H1 (cell line): ENCODE measurements around the gene PSMD13.

Source experiments
- JUND ChIP-seq: IDR thresholded peaks from 2 replicates; pipeline ENCODE4 v1.6.1; 2011; ENCODE audit warnings: mild to moderate bottlenecking, improper control_type of control experiment, low read length
- POLR2A ChIP-seq, 2 experiments: IDR thresholded peaks; 1 replicate in 1 of 2; 2 replicates in 1 of 2; pipeline ENCODE4 v1.6.1; 2011; ENCODE audit warnings: low read depth in 2 of 2, low read length in 2 of 2, mild to moderate bottlenecking in 2 of 2; ENCODE audit errors: control extremely low read depth in 1 of 2
- POLR2AphosphoS5 ChIP-seq: IDR thresholded peaks from 2 replicates; pipeline ENCODE4 v1.6.1; 2011; ENCODE audit warnings: low read depth, low read length
- TF ChIP-seq, protein P1 (sequence below): IDR thresholded peaks from 2 replicates; pipeline ENCODE4 v1.6.1; 2011; ENCODE audit warnings: low read length, improper control_type of control experiment
- TF ChIP-seq, protein P2 (sequence below): fragments of 300-600 bp; sonication (generic); IDR thresholded peaks from 2 replicates; pipeline ENCODE4 v1.7.1; 2012; ENCODE audit warnings: low read length, moderate library complexity, mild to moderate bottlenecking, inconsistent platforms; ENCODE audit not compliant: insufficient replicate concordance
- TF ChIP-seq, protein P3 (sequence below), 3 experiments: IDR thresholded peaks; 1 replicate in 2 of 3; 2 replicates in 1 of 3; pipeline versions ENCODE4 v1.5.1 to v1.6.1; 2011; ENCODE audit warnings: low read length in 3 of 3, mild to moderate bottlenecking in 3 of 3, inconsistent platforms in 2 of 3, low read depth in 1 of 3, moderate library complexity in 1 of 3; ENCODE audit not compliant: insufficient read depth in 1 of 3; ENCODE audit errors: control extremely low read depth in 1 of 3
- TF ChIP-seq, protein P4 (sequence below): IDR thresholded peaks from 2 replicates; pipeline ENCODE4 v1.6.1; 2012; ENCODE audit warnings: inconsistent platforms

DNA sequence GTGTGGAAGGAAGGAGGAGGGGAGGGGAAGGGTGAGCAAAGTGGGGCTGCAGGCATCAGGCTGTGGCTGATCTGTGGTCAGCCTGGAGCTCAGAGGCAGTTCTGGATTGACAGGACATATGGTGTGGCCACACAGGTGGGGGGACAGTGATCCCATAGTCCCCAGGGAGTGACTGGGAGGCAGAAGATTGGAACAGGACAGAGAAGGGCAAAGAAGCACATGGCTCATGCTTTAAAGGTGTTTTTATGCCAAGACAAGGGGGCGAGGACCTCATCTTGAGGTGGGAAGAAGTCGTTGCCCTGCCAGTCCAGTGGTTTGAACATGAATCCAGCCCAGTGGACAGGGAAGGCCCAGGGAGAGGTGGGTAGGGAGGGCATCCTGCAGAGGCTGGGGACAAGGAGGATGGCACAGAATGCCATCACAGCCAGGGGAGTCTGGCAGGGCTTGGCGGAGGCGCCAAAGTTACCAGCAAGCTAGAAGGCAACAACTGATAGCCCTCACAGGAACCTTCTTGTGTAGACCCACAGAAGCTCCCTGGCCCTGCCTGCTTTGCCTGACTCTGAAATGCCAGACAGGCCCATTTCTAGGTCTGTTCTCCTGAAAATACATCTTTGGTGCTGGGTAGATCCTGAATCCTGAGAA is 32.7 kb upstream of the PSMD13 start:
- TF ChIP-seq JUND = no peak
- TF ChIP-seq, protein P1, sequence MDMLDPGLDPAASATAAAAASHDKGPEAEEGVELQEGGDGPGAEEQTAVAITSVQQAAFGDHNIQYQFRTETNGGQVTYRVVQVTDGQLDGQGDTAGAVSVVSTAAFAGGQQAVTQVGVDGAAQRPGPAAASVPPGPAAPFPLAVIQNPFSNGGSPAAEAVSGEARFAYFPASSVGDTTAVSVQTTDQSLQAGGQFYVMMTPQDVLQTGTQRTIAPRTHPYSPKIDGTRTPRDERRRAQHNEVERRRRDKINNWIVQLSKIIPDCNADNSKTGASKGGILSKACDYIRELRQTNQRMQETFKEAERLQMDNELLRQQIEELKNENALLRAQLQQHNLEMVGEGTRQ = no peak
- no peak for TF ChIP-seq POLR2A (IDR thresholded peaks at IDR 0.05; ENCODE audit: control extremely low read depth in 1 of 2, low read depth in 2 of 2, low read length in 2 of 2)
- TF ChIP-seq, protein P2, sequence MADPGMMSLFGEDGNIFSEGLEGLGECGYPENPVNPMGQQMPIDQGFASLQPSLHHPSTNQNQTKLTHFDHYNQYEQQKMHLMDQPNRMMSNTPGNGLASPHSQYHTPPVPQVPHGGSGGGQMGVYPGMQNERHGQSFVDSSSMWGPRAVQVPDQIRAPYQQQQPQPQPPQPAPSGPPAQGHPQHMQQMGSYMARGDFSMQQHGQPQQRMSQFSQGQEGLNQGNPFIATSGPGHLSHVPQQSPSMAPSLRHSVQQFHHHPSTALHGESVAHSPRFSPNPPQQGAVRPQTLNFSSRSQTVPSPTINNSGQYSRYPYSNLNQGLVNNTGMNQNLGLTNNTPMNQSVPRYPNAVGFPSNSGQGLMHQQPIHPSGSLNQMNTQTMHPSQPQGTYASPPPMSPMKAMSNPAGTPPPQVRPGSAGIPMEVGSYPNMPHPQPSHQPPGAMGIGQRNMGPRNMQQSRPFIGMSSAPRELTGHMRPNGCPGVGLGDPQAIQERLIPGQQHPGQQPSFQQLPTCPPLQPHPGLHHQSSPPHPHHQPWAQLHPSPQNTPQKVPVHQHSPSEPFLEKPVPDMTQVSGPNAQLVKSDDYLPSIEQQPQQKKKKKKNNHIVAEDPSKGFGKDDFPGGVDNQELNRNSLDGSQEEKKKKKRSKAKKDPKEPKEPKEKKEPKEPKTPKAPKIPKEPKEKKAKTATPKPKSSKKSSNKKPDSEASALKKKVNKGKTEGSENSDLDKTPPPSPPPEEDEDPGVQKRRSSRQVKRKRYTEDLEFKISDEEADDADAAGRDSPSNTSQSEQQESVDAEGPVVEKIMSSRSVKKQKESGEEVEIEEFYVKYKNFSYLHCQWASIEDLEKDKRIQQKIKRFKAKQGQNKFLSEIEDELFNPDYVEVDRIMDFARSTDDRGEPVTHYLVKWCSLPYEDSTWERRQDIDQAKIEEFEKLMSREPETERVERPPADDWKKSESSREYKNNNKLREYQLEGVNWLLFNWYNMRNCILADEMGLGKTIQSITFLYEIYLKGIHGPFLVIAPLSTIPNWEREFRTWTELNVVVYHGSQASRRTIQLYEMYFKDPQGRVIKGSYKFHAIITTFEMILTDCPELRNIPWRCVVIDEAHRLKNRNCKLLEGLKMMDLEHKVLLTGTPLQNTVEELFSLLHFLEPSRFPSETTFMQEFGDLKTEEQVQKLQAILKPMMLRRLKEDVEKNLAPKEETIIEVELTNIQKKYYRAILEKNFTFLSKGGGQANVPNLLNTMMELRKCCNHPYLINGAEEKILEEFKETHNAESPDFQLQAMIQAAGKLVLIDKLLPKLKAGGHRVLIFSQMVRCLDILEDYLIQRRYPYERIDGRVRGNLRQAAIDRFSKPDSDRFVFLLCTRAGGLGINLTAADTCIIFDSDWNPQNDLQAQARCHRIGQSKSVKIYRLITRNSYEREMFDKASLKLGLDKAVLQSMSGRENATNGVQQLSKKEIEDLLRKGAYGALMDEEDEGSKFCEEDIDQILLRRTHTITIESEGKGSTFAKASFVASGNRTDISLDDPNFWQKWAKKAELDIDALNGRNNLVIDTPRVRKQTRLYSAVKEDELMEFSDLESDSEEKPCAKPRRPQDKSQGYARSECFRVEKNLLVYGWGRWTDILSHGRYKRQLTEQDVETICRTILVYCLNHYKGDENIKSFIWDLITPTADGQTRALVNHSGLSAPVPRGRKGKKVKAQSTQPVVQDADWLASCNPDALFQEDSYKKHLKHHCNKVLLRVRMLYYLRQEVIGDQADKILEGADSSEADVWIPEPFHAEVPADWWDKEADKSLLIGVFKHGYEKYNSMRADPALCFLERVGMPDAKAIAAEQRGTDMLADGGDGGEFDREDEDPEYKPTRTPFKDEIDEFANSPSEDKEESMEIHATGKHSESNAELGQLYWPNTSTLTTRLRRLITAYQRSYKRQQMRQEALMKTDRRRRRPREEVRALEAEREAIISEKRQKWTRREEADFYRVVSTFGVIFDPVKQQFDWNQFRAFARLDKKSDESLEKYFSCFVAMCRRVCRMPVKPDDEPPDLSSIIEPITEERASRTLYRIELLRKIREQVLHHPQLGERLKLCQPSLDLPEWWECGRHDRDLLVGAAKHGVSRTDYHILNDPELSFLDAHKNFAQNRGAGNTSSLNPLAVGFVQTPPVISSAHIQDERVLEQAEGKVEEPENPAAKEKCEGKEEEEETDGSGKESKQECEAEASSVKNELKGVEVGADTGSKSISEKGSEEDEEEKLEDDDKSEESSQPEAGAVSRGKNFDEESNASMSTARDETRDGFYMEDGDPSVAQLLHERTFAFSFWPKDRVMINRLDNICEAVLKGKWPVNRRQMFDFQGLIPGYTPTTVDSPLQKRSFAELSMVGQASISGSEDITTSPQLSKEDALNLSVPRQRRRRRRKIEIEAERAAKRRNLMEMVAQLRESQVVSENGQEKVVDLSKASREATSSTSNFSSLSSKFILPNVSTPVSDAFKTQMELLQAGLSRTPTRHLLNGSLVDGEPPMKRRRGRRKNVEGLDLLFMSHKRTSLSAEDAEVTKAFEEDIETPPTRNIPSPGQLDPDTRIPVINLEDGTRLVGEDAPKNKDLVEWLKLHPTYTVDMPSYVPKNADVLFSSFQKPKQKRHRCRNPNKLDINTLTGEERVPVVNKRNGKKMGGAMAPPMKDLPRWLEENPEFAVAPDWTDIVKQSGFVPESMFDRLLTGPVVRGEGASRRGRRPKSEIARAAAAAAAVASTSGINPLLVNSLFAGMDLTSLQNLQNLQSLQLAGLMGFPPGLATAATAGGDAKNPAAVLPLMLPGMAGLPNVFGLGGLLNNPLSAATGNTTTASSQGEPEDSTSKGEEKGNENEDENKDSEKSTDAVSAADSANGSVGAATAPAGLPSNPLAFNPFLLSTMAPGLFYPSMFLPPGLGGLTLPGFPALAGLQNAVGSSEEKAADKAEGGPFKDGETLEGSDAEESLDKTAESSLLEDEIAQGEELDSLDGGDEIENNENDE = no peak
- TF ChIP-seq, protein P3, sequence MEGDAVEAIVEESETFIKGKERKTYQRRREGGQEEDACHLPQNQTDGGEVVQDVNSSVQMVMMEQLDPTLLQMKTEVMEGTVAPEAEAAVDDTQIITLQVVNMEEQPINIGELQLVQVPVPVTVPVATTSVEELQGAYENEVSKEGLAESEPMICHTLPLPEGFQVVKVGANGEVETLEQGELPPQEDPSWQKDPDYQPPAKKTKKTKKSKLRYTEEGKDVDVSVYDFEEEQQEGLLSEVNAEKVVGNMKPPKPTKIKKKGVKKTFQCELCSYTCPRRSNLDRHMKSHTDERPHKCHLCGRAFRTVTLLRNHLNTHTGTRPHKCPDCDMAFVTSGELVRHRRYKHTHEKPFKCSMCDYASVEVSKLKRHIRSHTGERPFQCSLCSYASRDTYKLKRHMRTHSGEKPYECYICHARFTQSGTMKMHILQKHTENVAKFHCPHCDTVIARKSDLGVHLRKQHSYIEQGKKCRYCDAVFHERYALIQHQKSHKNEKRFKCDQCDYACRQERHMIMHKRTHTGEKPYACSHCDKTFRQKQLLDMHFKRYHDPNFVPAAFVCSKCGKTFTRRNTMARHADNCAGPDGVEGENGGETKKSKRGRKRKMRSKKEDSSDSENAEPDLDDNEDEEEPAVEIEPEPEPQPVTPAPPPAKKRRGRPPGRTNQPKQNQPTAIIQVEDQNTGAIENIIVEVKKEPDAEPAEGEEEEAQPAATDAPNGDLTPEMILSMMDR (IDR thresholded peaks at IDR 0.05; ENCODE audit: control extremely low read depth in 1 of 3, insufficient read depth in 1 of 3, low read depth in 1 of 3, low read length in 3 of 3) = no peak
- no peak for TF ChIP-seq POLR2AphosphoS5
- TF ChIP-seq, protein P4, sequence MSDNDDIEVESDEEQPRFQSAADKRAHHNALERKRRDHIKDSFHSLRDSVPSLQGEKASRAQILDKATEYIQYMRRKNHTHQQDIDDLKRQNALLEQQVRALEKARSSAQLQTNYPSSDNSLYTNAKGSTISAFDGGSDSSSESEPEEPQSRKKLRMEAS = no peak
